ENCODE measurements around the gene GADD45G. TPM values are rescaled to one million over a fixed set of nuclear protein-coding genes. Genes with fewer than 3 reads are reported as not detected.

GADD45G gene
- total and polyA plus RNA-seq, 2 of the 8 experiments (the other 6 are each of a cell fraction or from before 2014, with no cell fraction given), result 7.0 to 11.4 TPM

GRCh38 chr9:89555036-89555415 is 49.8 kb upstream of the GADD45G start (continued):
- TF ChIP-seq CHD7 (IDR thresholded peaks at IDR 0.05; ENCODE audit: insufficient replicate concordance, low read length), result no peak
- TF ChIP-seq SIRT6 (IDR thresholded peaks at IDR 0.05; ENCODE audit: low read length), result no peak
- TF ChIP-seq KDM4A (IDR thresholded peaks at IDR 0.05; ENCODE audit: low read depth, low read length, severe bottlenecking), result no peak
- no peak for TF ChIP-seq NANOG (IDR thresholded peaks at IDR 0.05; ENCODE audit: insufficient read depth, low read depth, low read length, poor library complexity, severe bottlenecking)
- no peak for TF ChIP-seq ATF2 (IDR thresholded peaks at IDR 0.05; ENCODE audit: low read length)
- no peak for TF ChIP-seq KDM5A (IDR thresholded peaks at IDR 0.05; ENCODE audit: low read length)
- no peak for TF ChIP-seq RNF2 (IDR thresholded peaks at IDR 0.05; ENCODE audit: borderline replicate concordance, low read depth, low read length, missing control alignments, poor library complexity, severe bottlenecking)
- TF ChIP-seq TBP (IDR thresholded peaks at IDR 0.05; ENCODE audit: low read depth, low read length), result no peak
- TF ChIP-seq RBBP5 (IDR thresholded peaks at IDR 0.05; ENCODE audit: borderline replicate concordance, low read depth, low read length), result no peak
- no peak for TF ChIP-seq ZNF274 (IDR thresholded peaks at IDR 0.05; ENCODE audit: borderline replicate concordance, extremely low read depth, low read length)
